Activated naive CD4-positive, alpha-beta T cell treated with Interleukin-2 at 50 U/mL for 16 hours (primary cell): Measurements from ENCODE around the gene MAP3K5.

ENCODE experiments used
- DNase-seq: peaks from one replicate; pipeline ENCODE4 v3.0.0-alpha.2; 2020

The MAP3K5 gene

DNA sequence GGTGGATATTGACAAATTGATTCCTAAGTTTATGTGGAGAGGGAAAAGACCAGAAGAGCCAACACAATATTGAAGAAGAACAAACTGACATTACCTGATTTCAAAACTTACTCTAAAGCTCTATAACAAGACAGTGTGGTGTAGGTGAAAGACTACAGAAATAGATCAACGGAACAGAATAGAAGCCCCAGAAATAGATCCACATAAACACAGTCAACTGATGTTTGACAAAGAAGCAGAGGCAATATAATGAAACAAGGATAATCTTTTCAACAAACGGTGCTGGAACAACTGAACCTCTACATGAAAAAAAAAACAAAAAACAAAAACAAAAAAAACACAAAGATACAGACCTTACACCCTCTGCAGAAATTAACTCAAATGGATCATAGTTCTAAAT lies 50.2 kb downstream of the MAP3K5 start:
- DNase-seq, result no peak

DNA sequence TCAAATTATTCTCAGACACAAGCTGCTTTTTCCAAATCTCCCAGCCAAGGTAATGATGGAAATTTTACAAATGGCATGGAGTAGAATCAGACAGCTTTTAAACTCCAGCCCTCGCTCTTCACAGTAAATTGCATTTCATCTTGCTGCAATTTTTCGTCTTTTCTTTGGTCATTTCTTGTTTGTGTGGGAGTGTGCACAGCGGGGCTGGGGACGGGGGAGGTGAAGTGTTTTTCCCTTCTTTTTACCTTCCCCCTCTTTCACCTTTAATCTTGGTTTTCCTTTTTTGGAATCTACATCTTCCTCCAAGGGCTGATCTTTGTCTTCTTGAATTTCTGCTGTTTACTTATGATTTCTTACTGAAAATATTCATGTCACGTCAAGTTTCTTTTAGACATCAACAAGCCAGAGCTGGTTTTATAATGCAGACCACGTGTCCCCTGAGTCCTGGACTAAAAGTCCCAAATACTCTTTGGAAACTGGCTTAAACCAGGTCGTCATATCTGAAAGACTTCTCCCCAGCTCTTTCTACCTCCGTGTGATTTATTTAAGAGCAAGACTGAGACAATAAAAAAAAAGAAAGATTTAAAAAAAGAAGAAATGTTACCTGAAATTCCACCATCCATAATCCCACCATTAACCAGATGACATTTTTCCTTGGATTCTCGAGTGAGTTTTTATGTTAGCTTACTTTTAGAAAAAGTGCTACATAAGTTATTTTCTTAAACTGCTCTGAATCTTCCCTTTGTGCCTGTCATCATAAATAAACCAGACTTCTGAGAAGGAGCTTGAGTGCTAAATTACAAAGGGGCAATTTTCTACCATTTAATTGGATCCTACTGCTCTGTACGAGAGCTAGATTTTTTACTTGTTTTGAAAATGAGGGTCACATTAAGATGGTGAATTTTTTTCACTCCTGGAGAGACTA lies 52.0 kb downstream of the MAP3K5 start:
- DNase-seq, result no peak

DNA sequence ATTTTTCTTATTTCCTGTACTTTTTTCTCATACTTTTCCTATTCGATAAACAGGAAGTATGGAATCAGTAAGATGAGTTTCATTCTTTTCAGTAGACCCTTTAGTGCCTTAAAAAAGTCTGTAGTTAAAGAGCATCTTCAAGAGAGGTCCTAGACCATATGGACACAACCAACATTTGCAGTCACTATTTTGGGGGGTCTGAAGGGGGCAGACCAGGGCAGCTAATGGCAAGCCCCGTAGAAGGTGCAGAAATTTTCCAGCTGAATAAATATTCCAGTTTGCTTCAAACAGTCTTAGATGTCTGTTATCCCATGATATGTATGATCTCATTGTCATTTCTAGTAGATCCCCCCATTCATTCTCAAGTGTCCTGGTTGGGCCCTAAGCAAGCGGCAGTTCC lies 52.8 kb downstream of the MAP3K5 start:
- DNase-seq, result no peak

DNA sequence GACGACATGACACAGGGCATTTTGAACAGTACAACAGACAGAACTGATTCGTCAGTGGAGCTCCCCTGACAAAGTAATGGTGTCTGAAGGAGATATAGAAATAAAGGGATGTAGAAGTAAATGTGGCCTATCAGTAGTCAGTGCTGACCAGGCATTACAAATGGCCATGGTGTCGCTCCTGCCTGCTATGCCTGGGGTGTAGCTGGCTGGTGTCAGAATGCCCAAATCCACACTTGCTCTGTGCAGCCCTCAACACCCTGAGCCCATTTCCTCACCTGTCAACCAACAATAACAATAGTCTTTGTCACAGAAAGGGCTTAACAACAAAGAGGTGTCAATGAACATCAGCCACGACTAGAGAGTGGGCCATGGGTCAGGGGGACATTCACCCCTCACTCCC lies 53.2 kb downstream of the MAP3K5 start:
- no peak for DNase-seq

DNA sequence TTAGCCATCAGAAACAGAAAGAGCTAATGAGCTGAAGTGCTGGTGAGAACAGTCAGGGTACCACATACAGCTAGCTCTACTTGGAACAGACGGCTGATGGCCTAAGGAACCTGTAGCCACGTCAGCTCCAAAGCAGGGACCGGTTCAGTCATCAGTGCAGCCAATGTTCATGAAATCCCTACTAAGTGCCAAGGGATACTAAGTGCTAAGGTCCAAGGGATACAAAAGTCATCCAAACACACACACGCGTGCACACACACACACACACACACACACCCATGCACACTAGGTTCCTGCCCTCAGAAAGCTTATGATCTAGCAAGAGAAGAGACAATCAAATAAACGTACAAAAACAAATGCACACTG lies 53.6 kb downstream of the MAP3K5 start:
- no peak for DNase-seq

DNA sequence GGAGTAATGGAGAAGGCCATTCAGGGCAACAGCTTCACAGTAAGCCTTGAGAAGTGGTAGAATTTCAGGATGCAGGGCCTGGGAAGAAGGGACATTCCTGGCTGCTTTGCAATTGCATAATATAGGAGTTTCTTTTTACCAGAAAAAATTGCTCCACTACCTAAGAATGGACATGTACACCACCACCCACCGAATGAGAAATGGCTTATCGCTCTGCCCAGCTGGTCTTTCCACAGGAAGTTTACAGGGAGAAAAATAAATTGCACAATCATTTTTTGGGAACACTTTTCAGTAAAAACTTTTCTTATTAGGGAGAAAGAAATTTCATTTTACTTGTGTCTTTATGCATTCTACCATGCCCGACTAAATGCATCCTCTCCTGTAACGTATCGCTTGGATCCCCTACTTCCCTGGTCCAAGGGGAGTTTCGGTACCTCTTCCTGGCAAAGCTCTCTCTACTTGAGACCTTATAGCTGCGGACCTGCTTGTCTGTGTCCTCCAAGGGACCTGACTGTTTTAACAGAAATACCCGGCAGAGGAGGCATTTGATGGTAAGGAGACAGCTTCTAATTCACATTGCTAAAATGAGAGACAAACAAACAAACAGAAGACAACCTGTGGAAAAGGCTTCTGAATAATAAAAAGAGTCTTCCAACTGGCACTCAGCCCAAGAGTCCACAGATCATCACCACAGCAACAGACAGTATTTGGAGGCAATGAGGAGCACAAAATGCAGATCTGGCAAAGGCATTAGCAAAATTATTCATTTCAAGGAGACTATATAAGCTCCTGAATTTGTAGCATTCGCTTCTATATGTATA lies 54.2 kb downstream of the MAP3K5 start:
- no peak for DNase-seq

DNA sequence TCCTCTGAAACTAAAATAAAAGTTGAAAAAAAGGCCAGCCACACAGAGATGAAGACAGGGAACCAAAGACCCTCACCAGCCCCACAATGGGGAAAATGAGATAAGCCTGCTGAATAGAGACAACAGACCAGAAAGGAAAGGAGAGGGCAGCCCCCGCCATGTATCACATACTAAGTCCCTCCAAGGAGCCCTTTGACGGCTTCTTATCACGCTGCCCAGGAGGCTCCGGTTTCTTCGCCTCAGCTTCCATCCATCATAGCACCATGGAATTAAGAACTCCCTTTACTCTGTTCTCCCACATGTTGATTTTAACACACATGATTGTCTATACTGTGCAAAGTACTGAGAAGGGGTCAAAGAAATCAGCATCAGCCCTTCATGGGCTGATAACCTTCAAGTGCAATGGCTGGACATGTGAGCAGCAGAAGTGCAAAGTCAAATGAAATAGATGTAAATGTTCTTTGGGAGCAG lies 54.9 kb downstream of the MAP3K5 start:
- DNase-seq, result no peak

DNA sequence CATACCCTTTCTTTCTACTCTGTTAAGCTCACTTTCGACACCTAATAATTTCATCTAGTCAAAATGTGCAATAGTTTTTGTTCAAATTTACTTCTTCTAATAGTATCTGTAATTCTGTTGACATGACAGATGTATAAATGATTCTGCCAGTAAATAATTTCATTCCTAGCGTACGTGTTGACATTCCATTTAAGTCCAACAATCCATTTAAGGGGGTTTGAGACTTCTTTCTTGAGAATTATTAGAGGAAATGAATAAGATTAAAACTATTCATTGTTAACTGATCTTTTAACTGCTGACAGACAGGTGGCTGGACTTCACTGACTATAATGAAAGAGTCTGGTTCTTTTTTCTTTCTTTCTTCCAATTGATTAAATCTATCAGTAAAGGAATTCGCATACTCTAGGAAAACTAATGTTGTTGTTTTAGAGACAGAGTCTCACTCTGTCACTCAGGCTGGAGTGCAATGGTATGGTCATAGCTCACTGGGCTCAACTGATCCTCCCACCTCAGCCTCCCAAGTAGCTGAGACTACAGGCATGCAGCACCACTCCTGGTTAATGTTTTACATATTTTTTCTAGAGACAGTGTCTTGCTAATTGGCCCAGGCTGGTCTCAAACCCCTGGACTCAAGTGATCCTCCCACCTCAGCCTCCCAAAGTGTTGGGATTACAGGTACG lies 55.9 kb downstream of the MAP3K5 start:
- no peak for DNase-seq

DNA sequence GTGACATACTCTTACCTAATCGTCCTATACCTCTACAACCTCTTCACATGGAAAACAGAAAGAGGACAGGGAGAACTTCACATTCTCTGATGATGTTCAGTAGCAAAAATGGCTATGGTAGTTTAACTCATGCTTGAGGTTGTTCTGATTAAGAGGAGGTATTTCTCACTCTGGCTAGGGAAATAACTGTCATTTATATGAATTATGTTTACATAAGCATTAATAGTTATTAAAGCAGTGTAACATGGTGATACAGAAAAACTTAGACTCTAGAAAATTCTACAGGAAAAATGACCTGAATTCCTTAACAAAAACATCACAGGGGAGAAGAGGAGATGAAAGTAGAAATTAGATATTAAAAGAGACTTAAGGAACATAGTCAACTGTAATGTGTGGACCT lies 57.3 kb downstream of the MAP3K5 start:
- no peak for DNase-seq

DNA sequence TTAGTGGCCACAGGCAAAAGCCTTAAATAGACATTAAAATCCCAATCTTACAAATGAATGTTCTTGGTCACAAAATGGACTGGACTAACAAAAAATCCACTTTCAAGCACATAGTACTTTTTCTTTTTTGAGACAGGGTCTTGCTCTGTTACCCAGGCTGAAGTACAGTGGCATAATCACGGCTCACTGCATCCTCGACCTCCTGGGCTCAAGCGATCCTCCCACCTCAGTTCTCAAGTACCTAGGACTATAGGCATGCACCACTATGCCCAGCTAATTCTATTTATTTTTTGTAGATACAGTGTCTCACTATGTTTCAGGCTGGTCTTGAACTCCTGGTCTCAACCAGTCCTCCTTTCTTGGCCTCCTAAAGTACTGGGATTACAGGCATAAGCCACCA lies 59.4 kb downstream of the MAP3K5 start:
- DNase-seq, result no peak

DNA sequence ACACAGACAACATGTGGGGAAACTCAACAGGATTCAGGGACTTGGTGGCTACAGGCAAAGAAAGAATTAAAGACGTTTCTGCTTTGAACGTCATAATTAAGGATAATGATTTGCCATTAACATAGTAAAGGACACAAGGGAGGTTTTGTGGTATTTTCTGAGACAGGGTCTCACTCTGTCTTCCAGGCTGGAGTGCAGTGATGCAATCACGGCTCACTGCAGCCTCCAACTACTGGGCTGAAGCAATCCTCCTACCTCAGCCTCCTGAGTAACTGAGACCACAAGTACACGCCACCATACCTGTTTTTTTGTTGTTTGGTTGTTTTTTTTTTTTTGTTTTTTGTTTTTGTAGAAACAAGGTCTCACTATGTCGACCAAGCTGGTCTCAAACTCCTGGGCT lies 62.4 kb downstream of the MAP3K5 start:
- DNase-seq, result no peak

DNA sequence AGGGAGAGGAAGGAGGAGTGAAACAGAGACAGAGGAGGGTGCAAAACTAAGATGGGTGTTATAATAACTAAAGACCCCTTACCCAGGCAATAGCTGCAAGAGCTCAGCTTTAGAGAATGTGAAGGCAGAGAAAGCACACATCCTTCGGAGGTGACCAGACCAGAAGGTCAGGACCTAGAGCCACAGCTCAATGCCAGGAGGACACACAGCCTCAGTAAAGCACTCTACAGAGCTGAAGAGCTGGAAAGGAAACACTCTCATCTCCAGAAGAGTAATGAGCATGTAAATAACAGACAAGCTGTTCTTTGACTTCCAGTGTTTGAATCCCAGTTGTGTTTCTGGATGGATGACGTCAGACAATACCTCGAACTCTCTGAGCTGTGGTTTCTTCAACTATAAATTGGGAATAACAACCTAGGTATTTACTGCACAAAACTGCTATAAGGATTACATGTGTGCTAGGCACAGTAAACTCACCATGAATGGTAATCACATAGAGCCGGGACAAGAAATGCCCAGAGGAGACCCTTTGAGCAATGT lies 63.2 kb downstream of the MAP3K5 start:
- no peak for DNase-seq

DNA sequence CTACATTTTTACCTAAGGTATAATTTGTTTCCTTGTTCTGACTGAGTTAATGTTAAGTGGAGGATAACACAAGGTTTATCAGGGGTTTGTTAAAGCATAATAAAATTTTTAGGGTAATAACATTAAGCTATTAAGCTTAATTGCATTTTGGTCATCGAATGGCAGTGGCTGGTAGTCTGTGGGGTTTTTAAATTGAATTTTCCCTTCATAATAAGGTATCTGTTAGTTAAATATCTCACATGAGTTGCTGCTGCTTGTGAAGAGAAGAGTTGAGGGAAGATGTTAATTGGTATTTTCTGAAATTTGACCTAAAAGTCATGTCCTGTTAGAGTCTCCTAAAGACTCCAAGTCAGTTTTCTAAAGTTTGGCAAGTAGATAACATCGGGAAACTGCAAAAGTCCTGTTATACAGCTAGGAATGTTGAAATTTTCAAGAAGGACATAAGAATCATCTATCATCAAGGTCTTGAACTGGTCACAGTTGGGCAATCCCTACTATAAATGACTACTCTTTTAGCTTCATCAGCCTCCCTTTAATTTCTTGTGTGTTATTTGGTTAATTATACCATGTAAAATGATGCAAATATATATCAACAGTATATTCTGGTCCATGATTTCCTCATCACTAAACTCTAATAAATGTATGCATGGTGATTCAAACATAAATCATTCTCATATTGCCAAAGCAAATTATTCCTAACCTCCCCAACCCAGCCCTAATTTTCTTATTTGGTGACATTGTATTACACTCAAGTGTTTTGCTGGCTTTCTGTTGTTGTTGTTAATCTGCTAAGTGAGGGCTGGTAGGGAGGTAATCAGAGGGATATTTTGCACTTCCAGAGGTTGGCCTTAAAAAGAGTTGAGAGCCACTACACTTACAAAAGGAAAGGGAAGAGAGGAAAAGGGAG lies 64.0 kb downstream of the MAP3K5 start:
- no peak for DNase-seq

DNA sequence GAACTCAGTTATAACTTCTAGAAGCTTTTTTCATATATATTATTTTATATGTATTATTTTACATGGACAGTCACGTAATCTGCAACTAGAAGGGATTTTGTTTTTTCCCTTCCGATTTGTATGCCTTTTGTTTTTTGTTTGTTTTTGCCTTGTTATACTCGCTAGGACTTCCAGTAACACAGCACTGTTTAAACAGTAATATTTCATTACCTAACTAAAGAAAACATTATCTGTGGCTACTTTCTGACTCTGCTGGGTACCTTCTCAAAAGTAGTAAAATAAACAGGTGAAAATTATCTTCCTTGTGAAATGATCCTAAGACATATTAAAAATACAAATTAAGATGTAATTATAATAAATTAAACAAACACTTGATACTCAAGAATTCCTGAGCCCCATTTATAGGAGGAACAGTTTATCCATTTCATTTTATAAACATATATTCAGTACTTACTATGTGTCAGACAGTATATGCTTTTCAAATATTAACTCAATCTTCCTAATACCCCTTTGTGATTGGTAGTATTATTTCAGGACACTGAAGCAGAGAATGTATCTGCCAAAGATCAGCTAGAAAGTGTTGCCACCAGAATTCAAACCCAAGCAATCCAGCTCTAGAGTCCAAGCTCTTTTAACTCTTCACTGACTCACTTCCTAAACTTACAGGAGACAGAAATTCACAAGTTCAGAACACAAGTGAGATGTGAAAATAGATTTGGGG lies 65.3 kb downstream of the MAP3K5 start:
- no peak for DNase-seq

DNA sequence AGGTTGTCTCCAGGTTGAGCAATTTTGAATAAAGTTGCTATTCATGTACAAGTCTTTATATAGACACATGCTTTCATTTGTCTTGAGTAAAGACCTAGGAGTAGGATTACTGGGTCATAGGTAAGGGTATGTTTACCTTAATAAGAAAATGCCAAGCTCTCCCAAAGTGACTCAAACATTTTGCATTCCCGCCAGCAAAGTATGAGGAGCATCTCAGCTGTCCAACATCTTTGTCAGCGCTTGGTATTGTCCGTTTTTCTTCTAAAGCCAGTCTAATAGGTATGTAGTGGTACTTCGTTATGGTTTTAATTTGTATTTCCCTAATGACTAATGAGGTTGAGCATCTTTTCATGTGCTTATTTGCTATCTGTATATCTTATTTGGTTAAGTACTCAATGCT lies 67.2 kb downstream of the MAP3K5 start:
- DNase-seq, result no peak

DNA sequence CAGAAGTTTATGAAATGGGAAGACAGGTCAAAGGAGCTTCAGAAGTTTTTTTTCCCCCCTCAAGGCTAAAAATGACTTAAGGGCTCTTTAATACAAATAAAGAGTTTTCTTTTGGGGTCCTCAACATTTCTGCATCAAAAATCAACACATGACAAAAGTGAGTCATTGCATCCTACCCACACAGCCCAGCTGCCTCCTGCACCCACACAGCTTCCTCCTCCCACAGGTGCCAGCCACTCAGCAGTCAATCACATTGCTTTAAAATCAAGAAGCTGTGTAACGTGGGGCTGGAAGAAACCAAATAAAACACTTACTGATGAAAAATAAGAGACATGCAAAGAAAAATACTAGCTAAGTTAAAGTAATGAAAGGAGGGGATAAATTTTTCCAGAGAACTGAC lies 68.5 kb downstream of the MAP3K5 start:
- peak; percentile 64 for DNase-seq

DNA sequence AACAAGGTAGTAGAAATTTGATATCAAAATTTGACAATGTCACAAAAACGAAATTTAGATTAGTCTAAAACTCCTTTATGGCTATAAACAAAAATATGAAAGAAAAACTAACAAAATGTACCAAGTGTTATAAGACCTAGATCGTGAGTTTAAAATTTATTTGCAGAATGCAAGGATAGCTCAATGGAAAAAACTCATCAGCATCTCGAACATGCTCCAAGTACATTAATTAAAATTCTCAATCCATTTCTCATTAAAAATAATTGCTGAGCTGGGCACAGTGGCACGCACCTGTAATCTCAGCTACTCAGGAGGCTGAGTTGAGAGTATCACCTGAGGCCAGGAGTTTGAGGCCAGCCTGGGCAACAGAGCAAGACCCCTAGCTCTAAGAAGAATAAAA lies 70.8 kb downstream of the MAP3K5 start:
- no peak for DNase-seq

DNA sequence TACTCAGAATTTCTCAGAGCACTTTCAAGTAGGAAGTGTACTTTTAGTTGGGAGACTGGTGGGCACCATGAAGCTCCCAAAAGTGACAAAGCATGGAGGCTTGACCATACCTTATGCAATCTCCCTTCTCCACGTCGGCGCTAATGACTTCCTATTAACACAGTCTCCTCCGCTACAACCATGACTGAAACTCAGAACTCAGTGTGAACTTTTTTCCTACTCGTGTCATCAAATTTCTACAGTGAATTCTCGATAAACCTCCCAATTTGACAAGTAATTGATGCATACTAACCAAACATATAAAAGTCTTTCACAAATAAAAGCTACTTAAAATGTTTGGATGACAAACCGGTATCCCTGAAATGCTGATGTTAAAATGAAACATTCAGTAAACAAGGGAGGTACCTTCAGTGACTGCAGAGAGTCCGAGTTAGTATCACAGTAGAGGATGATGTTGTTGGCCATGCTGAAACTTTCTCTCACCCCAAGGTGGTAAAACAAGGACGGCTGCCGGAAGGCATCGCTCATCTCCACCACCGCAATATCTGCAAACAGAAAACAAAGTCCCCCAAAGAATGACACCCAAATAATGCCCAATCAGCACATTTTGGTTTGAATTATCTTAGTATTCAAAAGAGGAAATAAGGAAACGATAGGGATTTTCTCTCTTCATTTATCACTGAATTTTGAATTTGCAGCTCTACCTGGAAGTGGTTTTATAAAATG lies 72.1 kb downstream of the MAP3K5 start:
- no peak for DNase-seq

DNA sequence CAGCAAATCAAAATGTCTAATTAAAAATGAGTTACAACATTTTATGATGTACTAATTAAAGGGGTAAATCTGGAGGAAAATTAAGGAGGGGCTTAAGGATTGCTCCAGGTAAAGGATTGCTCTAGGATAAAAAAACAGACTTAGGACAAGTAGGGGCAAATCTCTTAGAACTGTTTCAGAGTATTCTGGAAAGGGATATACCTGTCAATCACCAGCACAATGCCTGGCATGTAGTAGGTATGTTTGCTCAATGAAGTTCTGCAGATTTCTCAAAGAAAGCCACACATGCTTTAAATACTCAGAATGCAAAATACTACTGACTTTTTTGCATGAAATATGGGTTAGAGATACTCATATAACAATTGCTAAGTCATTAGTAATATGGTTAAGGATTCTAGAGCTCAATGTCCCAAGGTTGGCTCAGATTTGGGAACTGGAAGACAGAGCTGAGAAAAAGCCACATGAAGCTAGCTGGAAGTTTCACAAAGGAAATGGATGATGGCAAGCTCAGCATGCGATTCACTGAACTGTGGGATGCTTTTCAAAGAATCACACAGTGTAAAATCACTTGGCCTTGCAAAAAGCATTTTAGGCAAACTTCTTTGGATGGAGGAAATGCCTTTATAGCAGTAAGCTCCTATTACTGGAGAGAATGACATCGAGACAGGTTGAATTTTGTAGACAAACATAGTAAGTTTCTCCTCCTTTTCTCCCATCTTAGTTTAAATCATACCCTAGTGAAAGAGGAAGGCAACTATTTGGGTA lies 72.8 kb downstream of the MAP3K5 start:
- DNase-seq, result no peak

DNA sequence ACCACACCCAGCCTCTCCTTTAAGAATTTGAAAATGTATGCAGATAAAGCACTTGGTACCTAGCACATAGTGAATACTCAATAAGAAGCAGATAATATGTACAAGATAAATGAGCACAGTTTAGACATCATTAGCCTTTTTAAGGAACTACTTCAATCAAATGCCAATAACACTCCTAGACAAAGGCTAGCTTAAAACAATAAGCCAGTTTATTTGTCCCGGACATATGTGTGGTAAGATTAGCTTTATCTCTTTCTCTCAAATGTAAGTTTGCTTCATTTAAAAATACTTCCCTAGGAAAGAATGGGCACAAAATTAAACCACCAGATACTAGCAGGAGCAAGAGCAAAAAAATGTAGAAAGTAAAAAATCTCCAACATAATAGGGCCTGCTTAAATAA lies 73.8 kb downstream of the MAP3K5 start:
- DNase-seq, result no peak
